ENCODE results near the gene VAX1.

GRCh38 chr10:117167789-117168674 lies 30.0 kb upstream of the VAX1 start:
- TF ChIP-seq, protein P1, sequence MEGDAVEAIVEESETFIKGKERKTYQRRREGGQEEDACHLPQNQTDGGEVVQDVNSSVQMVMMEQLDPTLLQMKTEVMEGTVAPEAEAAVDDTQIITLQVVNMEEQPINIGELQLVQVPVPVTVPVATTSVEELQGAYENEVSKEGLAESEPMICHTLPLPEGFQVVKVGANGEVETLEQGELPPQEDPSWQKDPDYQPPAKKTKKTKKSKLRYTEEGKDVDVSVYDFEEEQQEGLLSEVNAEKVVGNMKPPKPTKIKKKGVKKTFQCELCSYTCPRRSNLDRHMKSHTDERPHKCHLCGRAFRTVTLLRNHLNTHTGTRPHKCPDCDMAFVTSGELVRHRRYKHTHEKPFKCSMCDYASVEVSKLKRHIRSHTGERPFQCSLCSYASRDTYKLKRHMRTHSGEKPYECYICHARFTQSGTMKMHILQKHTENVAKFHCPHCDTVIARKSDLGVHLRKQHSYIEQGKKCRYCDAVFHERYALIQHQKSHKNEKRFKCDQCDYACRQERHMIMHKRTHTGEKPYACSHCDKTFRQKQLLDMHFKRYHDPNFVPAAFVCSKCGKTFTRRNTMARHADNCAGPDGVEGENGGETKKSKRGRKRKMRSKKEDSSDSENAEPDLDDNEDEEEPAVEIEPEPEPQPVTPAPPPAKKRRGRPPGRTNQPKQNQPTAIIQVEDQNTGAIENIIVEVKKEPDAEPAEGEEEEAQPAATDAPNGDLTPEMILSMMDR (IDR thresholded peaks at IDR 0.05; ENCODE audit: low read length): peak; percentile 71
- TF ChIP-seq EZH2 (IDR thresholded peaks at IDR 0.05; ENCODE audit: borderline replicate concordance, low read length): no peak
